ENCODE results near the gene PSMD8.

- TF ChIP-seq POLR2A (IDR thresholded peaks at IDR 0.05; ENCODE audit: borderline replicate concordance, extremely low read depth, insufficient read depth, insufficient read length): no peak
- no peak for TF ChIP-seq EZH2 (IDR thresholded peaks at IDR 0.05)
- TF ChIP-seq POLR2AphosphoS5 (IDR thresholded peaks at IDR 0.05; ENCODE audit: low read depth, low read length): no peak
- TF ChIP-seq CTCF (IDR thresholded peaks at IDR 0.05 in 2 of 3, conservative IDR thresholded peaks at IDR 0.05 in 1 of 3; ENCODE audit: borderline replicate concordance in 1 of 3, insufficient read depth in 1 of 3, low read depth in 2 of 3, low read length in 2 of 3): no peak
- no peak for TF ChIP-seq JUND (IDR thresholded peaks at IDR 0.05)
- no peak for TF ChIP-seq SRF (IDR thresholded peaks at IDR 0.05; ENCODE audit: low read depth)
These were observed 21.2 kb downstream of the PSMD8 start for GRCh38 chr19:38395381-38396114.
